HEK293 (cell line): Measurements from ENCODE around the gene ATPAF2.
A peak's percentile ranks its signal among the peaks of the same experiment; 100 is the strongest.
"Not testable (repeated sequence)": the region's sequence is repeated elsewhere in the genome, so short reads cannot be mapped to it uniquely, and the experiment has no call there.

Experiments used
- CTCF ChIA-PET: fragments of 350-600 bp; formaldehyde crosslinking; extraction: SDS; loops from one replicate; lab custom pipeline; 2021; ENCODE audit warnings: antibody characterized with exemption; lab: Yijun Ruan, JAX
- POLR2A ChIA-PET: fragments of 300-600 bp; formaldehyde crosslinking; extraction: SDS; loops from one replicate; lab custom pipeline; 2020; ENCODE audit warnings: antibody characterized with exemption, inconsistent platforms; lab: Yijun Ruan, JAX
- H3K27ac ChIP-seq: fragments of 200-500 bp; sonication (Bioruptor generic); 2 replicates; pipeline ENCODE4 v1.5.1; 2014; ENCODE audit warnings: low read depth, low read length, control low read depth, inconsistent platforms; ENCODE audit errors: extremely low read depth
- H3K36me3 ChIP-seq, 2 experiments: fragments of 200-500 bp in 1 of 2; sonication (Bioruptor generic) in 1 of 2; 1 replicate in 1 of 2; 2 replicates in 1 of 2; pipeline ENCODE4 v1.5.1; 2014 to 2017; ENCODE audit warnings: inconsistent platforms in 2 of 2, low read length in 2 of 2; ENCODE audit not compliant: control insufficient read depth in 2 of 2, insufficient read depth in 1 of 2
- H3K4me1 ChIP-seq: fragments of 200-500 bp; sonication (Bioruptor generic); 2 replicates; pipeline ENCODE4 v1.5.1; 2014; ENCODE audit warnings: mild to moderate bottlenecking, low read length, inconsistent platforms; ENCODE audit not compliant: control insufficient read depth, insufficient read depth
- H3K4me3 ChIP-seq: 2 replicates; pipeline ENCODE4 v1.5.1; 2011; ENCODE audit warnings: low read depth, mild to moderate bottlenecking, control low read depth, low read length, moderate library complexity
- H3K9me3 ChIP-seq: fragments of 200-500 bp; sonication (Bioruptor generic); 2 replicates; pipeline ENCODE4 v1.5.1; 2014; ENCODE audit warnings: low read depth, low read length, inconsistent platforms; ENCODE audit not compliant: control insufficient read depth, insufficient read depth
- BCL11B ChIP-seq: fragments of 450-650 bp; formaldehyde crosslinking; IDR thresholded peaks from 2 replicates; pipeline ENCODE4 v1.5.1; 2016; ENCODE audit warnings: low read depth, missing biosample characterization, missing genetic modification characterization
- EGR2 ChIP-seq: fragments of 450-650 bp; formaldehyde crosslinking; IDR thresholded peaks from 2 replicates; pipeline ENCODE4 v1.5.1; 2016; ENCODE audit warnings: low read depth, missing biosample characterization, missing genetic modification characterization
- SCRT1 ChIP-seq: fragments of 450-650 bp; formaldehyde crosslinking; IDR thresholded peaks from 2 replicates; pipeline ENCODE4 v1.5.1; 2016; ENCODE audit warnings: missing biosample characterization, missing genetic modification characterization, borderline replicate concordance
- SP2 ChIP-seq: fragments of 450-650 bp; formaldehyde crosslinking; IDR thresholded peaks from 2 replicates; pipeline ENCODE4 v1.5.1; 2016; ENCODE audit warnings: missing biosample characterization, missing genetic modification characterization
- ZBTB20 ChIP-seq: fragments of 450-650 bp; formaldehyde crosslinking; IDR thresholded peaks from 2 replicates; pipeline ENCODE4 v1.5.1; 2016; ENCODE audit warnings: missing biosample characterization, missing genetic modification characterization
- ZBTB48 ChIP-seq: fragments of 450-650 bp; formaldehyde crosslinking; IDR thresholded peaks from 2 replicates; pipeline ENCODE4 v1.5.1; 2016; ENCODE audit warnings: missing biosample characterization, missing genetic modification characterization
- ZFHX2 ChIP-seq: fragments of 450-650 bp; formaldehyde crosslinking; conservative IDR thresholded peaks from 2 replicates; pipeline ENCODE4 v1.5.1; 2016; ENCODE audit warnings: missing biosample characterization, missing genetic modification characterization
- ZNF202 ChIP-seq: fragments of 450-650 bp; formaldehyde crosslinking; IDR thresholded peaks from 2 replicates; pipeline ENCODE4 v1.5.1; 2016; ENCODE audit warnings: missing biosample characterization, missing genetic modification characterization, borderline replicate concordance
- ZNF341 ChIP-seq: fragments of 450-650 bp; formaldehyde crosslinking; IDR thresholded peaks from 2 replicates; pipeline ENCODE4; 2016; ENCODE audit warnings: low read depth, missing biosample characterization, missing genetic modification characterization
- TF ChIP-seq, protein P1 (sequence below): fragments of 450-650 bp; formaldehyde crosslinking; IDR thresholded peaks from 2 replicates; pipeline ENCODE4 v1.5.1; 2016; ENCODE audit warnings: missing biosample characterization, missing genetic modification characterization
- TF ChIP-seq, protein P2 (sequence below): fragments of 450-650 bp; formaldehyde crosslinking; IDR thresholded peaks from 2 replicates; pipeline ENCODE4 v1.5.1; 2016; ENCODE audit warnings: missing biosample characterization, missing genetic modification characterization

ATPAF2 gene

DNA sequence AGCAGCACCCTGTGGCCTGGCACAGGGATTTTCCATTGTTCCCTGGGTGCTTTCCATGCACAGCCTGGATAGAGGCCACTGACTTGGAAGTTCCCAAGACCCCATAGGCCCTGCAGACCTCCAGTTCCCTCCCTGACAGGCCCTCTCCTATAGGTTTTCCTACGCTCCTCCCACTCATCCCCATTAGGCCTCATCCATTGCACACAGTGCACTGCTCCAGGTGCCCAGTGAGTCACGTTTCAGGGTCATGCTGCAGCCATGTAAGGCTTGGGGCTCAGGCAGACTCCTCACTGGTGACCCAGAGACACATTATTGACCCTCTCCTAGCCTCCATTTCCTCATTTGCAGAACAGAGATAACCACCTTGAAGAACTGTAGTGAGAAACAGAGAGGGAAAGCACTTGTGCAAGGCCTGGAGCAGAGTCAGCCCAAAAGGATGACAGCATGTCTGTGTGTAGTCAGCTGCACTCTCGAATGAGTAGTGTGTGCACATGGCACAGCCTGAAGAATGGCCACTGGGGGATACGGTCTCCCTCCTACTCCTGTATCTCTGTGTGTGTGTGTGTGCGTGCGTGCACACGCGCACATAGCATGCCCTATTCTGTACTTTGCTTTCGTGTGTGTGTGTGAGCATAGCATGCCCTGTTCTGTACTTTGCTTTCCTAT lies 39.5 kb downstream of the ATPAF2 start:
- Histone ChIP-seq H3K9me3 (no peaks in the 10 kb centered on the region), H3K27ac (no peak overlapping the region), H3K4me1 (no peaks in the 10 kb centered on the region), H3K4me3 (no peak overlapping the region), H3K36me3 (no peaks in the 10 kb centered on the region)
- ChIA-PET CTCF (no interaction called here), POLR2A (no interaction called here)
- TF ChIP-seq ZBTB20 (tag by site-specific recombination), result no peak
- no peak for TF ChIP-seq SCRT1 (tag by site-specific recombination)
- 0 out of 2 replicates have a peak, but pooled peaks have one; percentile 9 for TF ChIP-seq EGR2 (tag by site-specific recombination)
- TF ChIP-seq ZFHX2 (tag by site-specific recombination), result peak; percentile 47
- no peak for TF ChIP-seq ZNF341 (tag by site-specific recombination)

DNA sequence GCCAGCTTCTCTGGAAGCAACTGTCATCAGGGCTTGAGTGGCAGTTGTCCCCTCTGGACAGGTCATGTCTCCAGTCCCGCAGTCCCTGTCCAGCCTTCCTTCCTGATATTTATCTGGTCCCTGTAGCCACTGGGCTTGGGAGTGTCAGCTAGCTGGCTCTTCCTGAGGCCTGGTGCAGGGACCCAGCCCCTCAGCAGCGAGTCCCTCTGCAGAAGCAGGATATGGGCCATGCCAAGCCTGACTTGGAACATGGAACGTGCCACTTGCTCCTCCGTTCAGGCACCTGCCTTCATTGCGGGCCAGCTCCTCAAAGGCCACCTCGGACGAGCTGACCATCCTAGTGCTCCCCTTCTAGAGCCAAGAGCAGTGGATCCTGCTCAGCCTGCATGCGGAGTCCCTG lies 40.0 kb downstream of the ATPAF2 start:
- Histone ChIP-seq H3K4me1 (no peaks in the 10 kb centered on the region), H3K36me3 (no peaks in the 10 kb centered on the region)
- TF ChIP-seq, protein P1, sequence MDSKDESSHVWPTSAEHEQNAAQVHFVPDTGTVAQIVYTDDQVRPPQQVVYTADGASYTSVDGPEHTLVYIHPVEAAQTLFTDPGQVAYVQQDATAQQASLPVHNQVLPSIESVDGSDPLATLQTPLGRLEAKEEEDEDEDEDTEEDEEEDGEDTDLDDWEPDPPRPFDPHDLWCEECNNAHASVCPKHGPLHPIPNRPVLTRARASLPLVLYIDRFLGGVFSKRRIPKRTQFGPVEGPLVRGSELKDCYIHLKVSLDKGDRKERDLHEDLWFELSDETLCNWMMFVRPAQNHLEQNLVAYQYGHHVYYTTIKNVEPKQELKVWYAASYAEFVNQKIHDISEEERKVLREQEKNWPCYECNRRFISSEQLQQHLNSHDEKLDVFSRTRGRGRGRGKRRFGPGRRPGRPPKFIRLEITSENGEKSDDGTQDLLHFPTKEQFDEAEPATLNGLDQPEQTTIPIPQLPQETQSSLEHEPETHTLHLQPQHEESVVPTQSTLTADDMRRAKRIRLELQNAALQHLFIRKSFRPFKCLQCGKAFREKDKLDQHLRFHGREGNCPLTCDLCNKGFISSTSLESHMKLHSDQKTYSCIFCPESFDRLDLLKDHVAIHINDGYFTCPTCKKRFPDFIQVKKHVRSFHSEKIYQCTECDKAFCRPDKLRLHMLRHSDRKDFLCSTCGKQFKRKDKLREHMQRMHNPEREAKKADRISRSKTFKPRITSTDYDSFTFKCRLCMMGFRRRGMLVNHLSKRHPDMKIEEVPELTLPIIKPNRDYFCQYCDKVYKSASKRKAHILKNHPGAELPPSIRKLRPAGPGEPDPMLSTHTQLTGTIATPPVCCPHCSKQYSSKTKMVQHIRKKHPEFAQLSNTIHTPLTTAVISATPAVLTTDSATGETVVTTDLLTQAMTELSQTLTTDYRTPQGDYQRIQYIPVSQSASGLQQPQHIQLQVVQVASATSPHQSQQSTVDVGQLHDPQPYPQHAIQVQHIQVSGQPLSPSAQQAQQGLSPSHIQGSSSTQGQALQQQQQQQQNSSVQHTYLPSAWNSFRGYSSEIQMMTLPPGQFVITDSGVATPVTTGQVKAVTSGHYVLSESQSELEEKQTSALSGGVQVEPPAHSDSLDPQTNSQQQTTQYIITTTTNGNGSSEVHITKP (tag by site-specific recombination), result peak; percentile 18; the same call in 1 of the 2 replicates
- TF ChIP-seq SP2, result no peak
- TF ChIP-seq, all 188 proteins: peak for 1
- no peak overlapping the region for H3K4me3 ChIP-seq
- H3K9me3 ChIP-seq, result no peaks in the 10 kb centered on the region
- H3K27ac ChIP-seq, result no peak overlapping the region
- ChIA-PET CTCF (no interaction called here), POLR2A (interaction anchor here (0.6 kb wide), 1 partner anchor 23 kb away, joined by 5 read pairs; no protein-coding TSS in a partner anchor)

DNA sequence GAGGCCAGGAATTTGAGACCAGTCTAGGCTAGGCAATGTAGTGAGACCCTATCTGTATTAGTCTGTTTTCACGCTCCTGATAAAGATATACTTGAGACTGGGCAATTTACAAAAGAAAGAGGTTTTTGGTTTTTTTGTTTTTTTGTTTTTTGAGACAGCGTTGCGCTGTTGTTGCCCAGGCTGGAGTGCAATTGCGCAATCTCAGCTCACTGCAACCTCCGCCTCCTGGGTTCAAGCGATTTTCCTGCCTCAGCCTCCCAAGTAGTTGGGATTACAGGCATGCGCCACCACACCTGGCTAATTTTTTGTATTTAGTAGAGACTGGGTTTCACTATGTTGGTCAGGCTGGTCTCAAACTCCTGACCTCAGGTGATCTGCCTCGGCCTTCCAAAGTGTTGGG lies 43.1 kb downstream of the ATPAF2 start:
- CTCF ChIA-PET, result interaction anchor here (0.8 kb wide), 1 partner anchor 38 kb away, joined by 3 read pairs; no protein-coding TSS in a partner anchor
- POLR2A ChIA-PET, H3K4me1 ChIP-seq, H3K4me3 ChIP-seq, H3K9me3 ChIP-seq, H3K36me3 ChIP-seq, H3K27ac ChIP-seq: not testable (repeated sequence)

DNA sequence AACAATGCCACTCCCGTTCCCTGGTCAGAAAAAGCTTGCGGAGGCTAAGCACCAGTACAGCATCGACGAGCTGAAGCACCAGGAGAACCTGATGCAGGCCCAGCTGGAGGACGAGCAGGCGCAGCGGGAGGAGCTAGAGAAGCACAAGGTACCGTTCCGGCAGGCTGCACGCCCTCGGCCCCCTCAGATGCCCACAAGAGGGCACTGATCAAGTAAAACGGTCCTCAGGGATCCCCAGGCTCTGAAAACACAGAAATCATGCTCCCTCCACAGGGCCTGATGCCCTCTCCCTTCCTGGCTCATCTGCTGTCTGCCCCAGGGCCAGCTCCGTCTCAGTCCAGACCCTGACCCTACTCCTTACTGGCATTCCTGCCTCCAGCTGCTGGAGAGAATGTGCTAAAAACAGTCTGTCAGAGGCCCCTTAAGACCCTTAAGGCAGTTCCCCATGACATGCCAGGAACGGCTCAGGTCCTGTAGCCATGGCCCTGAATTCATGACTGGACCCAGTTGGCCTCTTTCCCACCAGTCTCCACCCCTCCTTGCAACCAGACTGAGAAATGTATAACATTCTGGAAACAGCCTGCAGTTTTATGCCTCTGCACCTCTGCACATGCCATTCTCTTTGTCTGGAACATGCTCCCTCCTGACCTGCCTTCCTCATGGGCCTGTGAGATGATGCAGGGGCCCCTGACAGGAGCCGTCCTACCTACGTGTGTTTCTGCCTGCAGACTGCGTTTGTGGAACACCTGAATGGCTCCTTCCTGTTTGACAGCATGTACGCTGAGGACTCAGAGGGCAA lies 44.5 kb downstream of the ATPAF2 start:
- Histone ChIP-seq H3K4me3 (no peak overlapping the region), H3K27ac (no peak overlapping the region), H3K4me1 (no peaks in the 10 kb centered on the region), H3K36me3 (no peaks in the 10 kb centered on the region), H3K9me3 (no peaks in the 10 kb centered on the region)
- POLR2A ChIA-PET, result interaction anchor here (0.8 kb wide), 1 partner anchor 10 kb away, joined by 3 read pairs; no protein-coding TSS in a partner anchor
- CTCF ChIA-PET, result interaction anchor here (0.6 to 1.4 kb wide), 3 partner anchors 9 to 50 kb away, joined by 3 to 4 read pairs (median 3); no protein-coding TSS in a partner anchor
- TF ChIP-seq BCL11B (tag by site-specific recombination) (no peak), ZBTB48 (tag by site-specific recombination) (peak; percentile 51; the same call in 1 of the 2 replicates), ZNF202 (tag by site-specific recombination) (no peak)
- TF ChIP-seq, protein P2, sequence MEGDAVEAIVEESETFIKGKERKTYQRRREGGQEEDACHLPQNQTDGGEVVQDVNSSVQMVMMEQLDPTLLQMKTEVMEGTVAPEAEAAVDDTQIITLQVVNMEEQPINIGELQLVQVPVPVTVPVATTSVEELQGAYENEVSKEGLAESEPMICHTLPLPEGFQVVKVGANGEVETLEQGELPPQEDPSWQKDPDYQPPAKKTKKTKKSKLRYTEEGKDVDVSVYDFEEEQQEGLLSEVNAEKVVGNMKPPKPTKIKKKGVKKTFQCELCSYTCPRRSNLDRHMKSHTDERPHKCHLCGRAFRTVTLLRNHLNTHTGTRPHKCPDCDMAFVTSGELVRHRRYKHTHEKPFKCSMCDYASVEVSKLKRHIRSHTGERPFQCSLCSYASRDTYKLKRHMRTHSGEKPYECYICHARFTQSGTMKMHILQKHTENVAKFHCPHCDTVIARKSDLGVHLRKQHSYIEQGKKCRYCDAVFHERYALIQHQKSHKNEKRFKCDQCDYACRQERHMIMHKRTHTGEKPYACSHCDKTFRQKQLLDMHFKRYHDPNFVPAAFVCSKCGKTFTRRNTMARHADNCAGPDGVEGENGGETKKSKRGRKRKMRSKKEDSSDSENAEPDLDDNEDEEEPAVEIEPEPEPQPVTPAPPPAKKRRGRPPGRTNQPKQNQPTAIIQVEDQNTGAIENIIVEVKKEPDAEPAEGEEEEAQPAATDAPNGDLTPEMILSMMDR (tag by site-specific recombination), result peak; percentile 67
